HK-2 (cell line): Measurements from ENCODE around the gene SPPL2B.

Experiments
- DNase-seq: peaks from one replicate; pipeline ENCODE4 v3.0.0-alpha.2; 2018; ENCODE audit not compliant: unreplicated experiment

Gene SPPL2B

GRCh38 chr19:2355168-2356035, 26.9 kb downstream of the SPPL2B start:
- peak; percentile 47 for DNase-seq

GRCh38 chr19:2356036-2356646, 27.7 kb downstream of the SPPL2B start:
- no peak for DNase-seq

GRCh38 chr19:2357279-2358206, 29.1 kb downstream of the SPPL2B start:
- no peak for DNase-seq

- no peak for DNase-seq
These were observed 30.2 kb downstream of the SPPL2B start for GRCh38 chr19:2358548-2359173.

- no peak for DNase-seq
These were observed 31.7 kb downstream of the SPPL2B start, which contains the start of gene TMPRSS9 for GRCh38 chr19:2359992-2360685. TSS of gene TMPRSS9 (plus strand) at chr19:2360265. CDS start at chr19:2389786, 29,521 bp downstream.

- no peak for DNase-seq
These were observed 32.3 kb downstream of the SPPL2B start for GRCh38 chr19:2360833-2361232.

GRCh38 chr19:2361246-2362045, 33.0 kb downstream of the SPPL2B start:
- no peak for DNase-seq

- DNase-seq = no peak
These were observed 33.8 kb downstream of the SPPL2B start for GRCh38 chr19:2362046-2362969.

- DNase-seq = no peak
These were observed 34.5 kb downstream of the SPPL2B start for GRCh38 chr19:2362970-2363300.

- DNase-seq = no peak
These were observed 34.9 kb downstream of the SPPL2B start for GRCh38 chr19:2363419-2363818.

GRCh38 chr19:2365201-2365970, 36.9 kb downstream of the SPPL2B start:
- DNase-seq = no peak

- DNase-seq = peak; percentile 41
These were observed 43.2 kb downstream of the SPPL2B start for GRCh38 chr19:2371656-2372055.

GRCh38 chr19:2372076-2372612, 43.7 kb downstream of the SPPL2B start:
- no peak for DNase-seq

- no peak for DNase-seq
These were observed 46.3 kb downstream of the SPPL2B start for GRCh38 chr19:2374808-2375207.

- DNase-seq = no peak
These were observed 47.1 kb downstream of the SPPL2B start for GRCh38 chr19:2375353-2376121.

GRCh38 chr19:2376784-2377519, 48.5 kb downstream of the SPPL2B start:
- DNase-seq = no peak

GRCh38 chr19:2380567-2380966, 52.1 kb downstream of the SPPL2B start:
- DNase-seq = no peak
